ENCODE data around the gene DUS1L.

- TF ChIP-seq CTCF (IDR thresholded peaks at IDR 0.05) (no peak), POLR2A (IDR thresholded peaks at IDR 0.05) (no peak)
Observed at GRCh38 chr17:82013772-82014321, 51.8 kb downstream of the DUS1L start.
